GM18507 (cell line): ENCODE results near the gene SNAPIN.

Source experiments
- DNase-seq: peaks from one replicate; pipeline ENCODE4 v3.0.0; 2011; ENCODE audit warnings: low read depth; ENCODE audit not compliant: insufficient read length; ENCODE audit errors: extremely low spot score
- FAIRE-seq: peaks from 2 replicates; lab custom pipeline; 2011; peaks lifted over from hg19 to GRCh38; lab: Jason Lieb, UNC

Gene SNAPIN

GRCh38 chr1:153697191-153698019 lies 38.9 kb downstream of the SNAPIN start:
- FAIRE-seq (no peak), DNase-seq (no peak)

DNA sequence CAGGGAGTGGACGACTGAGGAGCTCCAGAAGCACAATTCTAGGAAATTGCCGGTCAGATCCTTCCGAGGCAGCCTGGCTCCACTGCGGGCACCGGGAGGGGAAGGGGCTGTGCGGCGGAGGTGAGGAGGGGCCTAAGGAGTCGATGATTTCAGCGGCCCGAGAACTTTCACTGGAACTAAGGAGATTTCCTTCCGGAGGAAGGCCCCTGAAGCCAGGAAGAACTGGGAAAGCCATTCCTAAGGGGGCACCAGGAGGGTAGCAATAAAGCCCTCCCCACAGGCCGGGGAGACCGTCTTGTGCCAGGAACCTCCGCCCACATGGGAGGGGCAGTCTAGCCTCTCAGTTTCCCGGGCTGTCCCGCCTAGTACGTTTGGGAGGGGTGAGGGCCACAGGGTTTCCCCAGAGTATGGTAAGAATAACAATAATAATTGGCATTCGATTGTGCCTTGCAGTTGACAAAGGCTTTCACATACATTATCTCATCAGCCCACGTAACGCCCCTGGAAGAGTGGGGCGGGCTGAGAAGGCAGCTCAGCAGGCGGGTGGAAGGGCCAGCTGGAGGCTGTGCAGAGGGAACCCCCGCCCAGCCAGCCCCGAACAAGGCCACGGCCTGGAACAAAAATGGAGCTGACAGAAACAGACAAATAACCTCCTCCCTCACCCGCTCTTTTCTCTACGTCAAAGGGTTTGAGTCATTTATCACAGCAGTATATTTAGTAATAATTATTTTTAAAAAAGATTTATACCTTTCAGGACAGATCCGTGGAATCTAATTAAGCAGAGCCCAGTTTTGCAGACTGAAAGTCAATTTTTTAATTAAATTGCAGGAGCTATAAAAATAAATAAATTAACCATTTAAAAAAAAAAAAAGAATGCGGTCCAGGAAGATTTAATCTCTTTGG lies 39.8 kb downstream of the SNAPIN start:
- FAIRE-seq: no peak
- DNase-seq: no peak

DNA sequence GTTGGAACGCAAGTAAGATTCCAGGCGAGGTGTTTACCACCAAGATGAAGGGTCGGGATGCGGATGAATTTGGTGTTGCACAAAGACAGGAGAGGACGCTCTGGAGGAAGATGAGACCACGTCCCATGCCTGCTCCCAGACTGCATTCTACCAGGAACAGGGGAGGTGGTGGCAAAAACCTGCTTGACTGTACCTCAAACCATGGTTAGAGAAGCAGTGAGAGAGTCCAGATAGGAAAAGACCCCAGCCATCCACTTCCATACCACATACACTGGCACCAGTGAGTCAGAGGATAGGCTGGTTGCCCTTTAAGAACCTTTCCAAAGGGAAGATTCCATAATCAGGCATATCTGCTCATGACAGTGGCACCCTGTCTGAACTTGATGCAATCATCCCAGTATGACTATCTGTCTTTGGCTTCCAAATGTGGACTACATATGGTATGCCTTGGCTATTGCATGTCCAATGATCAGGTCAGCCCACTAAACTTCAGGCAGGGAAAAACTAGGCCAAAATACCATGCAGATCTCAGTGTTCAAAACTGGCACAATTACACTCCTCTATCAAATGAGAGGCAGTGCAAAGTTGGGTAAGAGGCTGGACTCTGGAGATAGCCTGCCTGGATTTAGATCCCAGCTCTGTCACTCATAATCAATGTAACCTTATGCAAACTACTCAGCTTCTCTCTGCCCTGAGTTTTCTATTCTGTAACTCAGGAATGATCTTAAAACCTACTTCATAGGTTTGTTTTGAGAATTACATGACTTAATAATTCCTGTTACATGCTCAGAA lies 40.6 kb downstream of the SNAPIN start:
- no peak for FAIRE-seq
- no peak for DNase-seq

DNA sequence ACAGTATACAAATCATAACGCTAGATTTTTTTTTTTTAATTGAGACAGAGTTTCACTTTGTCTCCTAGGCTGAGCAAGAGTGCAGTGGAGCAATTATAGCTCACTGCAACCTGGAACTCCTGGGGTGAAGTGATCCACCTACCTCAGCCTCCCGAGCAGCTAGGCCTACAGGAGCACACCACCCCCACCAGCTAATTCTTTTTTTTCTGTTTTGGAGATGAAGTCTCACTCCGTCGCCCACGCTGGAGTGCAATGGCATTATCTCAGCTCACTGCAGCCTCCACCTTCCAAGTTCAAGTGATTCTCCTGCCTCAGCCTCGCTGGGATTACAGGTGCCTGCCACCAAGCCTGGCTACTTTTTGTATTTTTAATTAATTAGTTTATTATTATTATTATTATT lies 41.3 kb downstream of the SNAPIN start:
- no peak for FAIRE-seq
- DNase-seq: no peak

GRCh38 chr1:153705484-153705883 lies 47.0 kb downstream of the SNAPIN start:
- FAIRE-seq (no peak), DNase-seq (no peak)

GRCh38 chr1:153711026-153711425 lies 52.5 kb downstream of the SNAPIN start:
- DNase-seq (no peak), FAIRE-seq (no peak)
